Sigmoid colon (tissue), 4 donors: ENCODE results near the gene MYL6B.

Experiments
- CTCF ChIP-seq, 4 experiments: fragments of 450-650 bp in 3 of 4; fragments of 200-600 bp in 1 of 4; IDR thresholded peaks; one replicate each; pipeline ENCODE4 v1.5.1; 2016 to 2019; ENCODE audit warnings: antibody characterized with exemption in 4 of 4, mild to moderate bottlenecking in 3 of 4, moderate library complexity in 2 of 4
- EP300 ChIP-seq, 4 donors: sonication (generic); formaldehyde crosslinking; IDR thresholded peaks; one replicate each; pipeline ENCODE4 v1.6.1; 2017; ENCODE audit warnings: antibody characterized with exemption in 4 of 4
- POLR2A ChIP-seq, 2 donors: fragments of 450-650 bp; IDR thresholded peaks; one replicate each; pipeline ENCODE4 v1.6.1; 2016; ENCODE audit warnings: antibody characterized with exemption in 2 of 2, mild to moderate bottlenecking in 2 of 2, moderate library complexity in 2 of 2

- TF ChIP-seq CTCF (IDR thresholded peaks at IDR 0.05) (no peak), EP300 (IDR thresholded peaks at IDR 0.05) (no peak), POLR2A (IDR thresholded peaks at IDR 0.05) (no peak)
Observed at GRCh38 chr12:56143217-56143616, 9.2 kb upstream of the MYL6B start.
